Measurements from ENCODE around the gene SLC28A3. TPM values are rescaled to one million over a fixed set of nuclear protein-coding genes. Genes with fewer than 3 reads are reported as not detected.
"Not testable (repeated sequence)": the region's sequence is repeated elsewhere in the genome, so short reads cannot be mapped to it uniquely, and the experiment has no call there.

The SLC28A3 gene
- 1 to 10 TPM in 1 of 2 donors, under 1 TPM in 1; 0.59 to 3.6 TPM for total RNA-seq
- polyA plus RNA-seq (ENCODE audit: insufficient read length in 2 of 2), result under 1 TPM; 0.24 to 0.32 TPM
- long read RNA-seq, donor 1, result 0 reads
- long read RNA-seq, donor 2, result 0 reads
- long read RNA-seq, donor 3, result 0 reads
- long read RNA-seq, donor 4, result 0 reads

GRCh38 chr9:84340535-84340934, at the start of gene SLC28A3:
Gene SLC28A3 (minus strand): TSS chr9:84340758. CDS start chr9:84340633, 125 bp downstream.
- Histone ChIP-seq H3K4me1 (ENCODE audit: control insufficient read depth, insufficient read depth, low read length) (peaks cover 13% of the 10 kb centered on the region), H3K36me3 (ENCODE audit: control insufficient read depth, insufficient read depth, low read length) (no peaks in the 10 kb centered on the region), H3K4me3 (ENCODE audit: low read depth, low read length) (no peak within 1 kb of the TSS), H3K27me3 (ENCODE audit: control insufficient read depth, insufficient read depth, low read length) (no peaks in the 10 kb centered on the region), H3K9me3 (ENCODE audit: control insufficient read depth, insufficient read depth, low read length) (no peaks in the 10 kb centered on the region), H3K27ac (ENCODE audit: low read depth, low read length) (no peak within 1 kb of the TSS)
- 26% methylated on average over 1 of the region's 5 CpGs for WGBS (ENCODE audit: insufficient coverage)
- DNase-seq (ENCODE audit: low read depth in 4 of 6, low spot score in 6 of 6), result no peak

DNA sequence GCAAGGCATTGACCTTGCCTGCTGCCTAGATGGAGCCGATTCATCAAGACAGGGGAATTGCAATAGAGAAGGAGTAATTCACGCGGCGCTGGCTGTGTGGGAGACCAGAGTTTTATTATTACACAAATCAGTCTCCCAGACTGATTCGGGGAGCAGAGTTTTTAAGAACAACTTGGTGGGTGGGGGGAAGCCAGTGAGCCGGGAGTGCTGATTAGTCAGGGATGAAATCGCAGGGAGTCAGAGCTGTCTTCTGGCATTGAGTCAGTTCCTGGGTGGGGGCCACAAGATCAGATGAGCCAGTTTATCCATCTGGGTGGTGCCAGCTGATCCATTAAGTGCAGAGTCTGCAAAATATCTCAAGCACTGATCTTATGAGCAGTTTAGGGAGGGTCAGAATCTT, 49.7 kb upstream of the SLC28A3 start:
- H3K4me3 ChIP-seq (ENCODE audit: low read depth, low read length); H3K4me1 ChIP-seq (ENCODE audit: control insufficient read depth, insufficient read depth, low read length); H3K27me3 ChIP-seq (ENCODE audit: control insufficient read depth, insufficient read depth, low read length); H3K9me3 ChIP-seq (ENCODE audit: control insufficient read depth, insufficient read depth, low read length); H3K36me3 ChIP-seq (ENCODE audit: control insufficient read depth, insufficient read depth, low read length); H3K27ac ChIP-seq (ENCODE audit: low read depth, low read length): not testable (repeated sequence)
- WGBS (ENCODE audit: insufficient coverage), result 53% methylated on average over 2 of the region's 7 CpGs
- DNase-seq (ENCODE audit: low read depth in 4 of 6, low spot score in 6 of 6), result peak in 1 of 6 donors; percentile 41

- 86% methylated on average over 1 of the region's 5 CpGs for WGBS (ENCODE audit: insufficient coverage)
- no peaks in the 10 kb centered on the region for H3K9me3 ChIP-seq (ENCODE audit: control insufficient read depth, insufficient read depth, low read length)
- H3K27ac ChIP-seq (ENCODE audit: low read depth, low read length), result no peak overlapping the region
- no peak for DNase-seq (ENCODE audit: low read depth in 4 of 6, low spot score in 6 of 6)
- H3K4me3 ChIP-seq (ENCODE audit: low read depth, low read length), result no peak overlapping the region
- H3K36me3 ChIP-seq (ENCODE audit: control insufficient read depth, insufficient read depth, low read length), result no peaks in the 10 kb centered on the region
- no peaks in the 10 kb centered on the region for H3K4me1 ChIP-seq (ENCODE audit: control insufficient read depth, insufficient read depth, low read length)
- H3K27me3 ChIP-seq (ENCODE audit: control insufficient read depth, insufficient read depth, low read length), result no peaks in the 10 kb centered on the region
Observed at GRCh38 chr9:84387821-84388220, 47.3 kb upstream of the SLC28A3 start.

GRCh38 chr9:84386753-84387152, 46.2 kb upstream of the SLC28A3 start:
- Histone ChIP-seq H3K27ac (ENCODE audit: low read depth, low read length) (no peak overlapping the region), H3K4me1 (ENCODE audit: control insufficient read depth, insufficient read depth, low read length) (no peaks in the 10 kb centered on the region), H3K9me3 (ENCODE audit: control insufficient read depth, insufficient read depth, low read length) (no peaks in the 10 kb centered on the region), H3K36me3 (ENCODE audit: control insufficient read depth, insufficient read depth, low read length) (no peaks in the 10 kb centered on the region), H3K27me3 (ENCODE audit: control insufficient read depth, insufficient read depth, low read length) (no peaks in the 10 kb centered on the region), H3K4me3 (ENCODE audit: low read depth, low read length) (no peak overlapping the region)
- DNase-seq (ENCODE audit: low read depth in 4 of 6, low spot score in 6 of 6), result no peak
- no CpG with 5 or more reads among the region's 1 CpG for WGBS (ENCODE audit: insufficient coverage)

GRCh38 chr9:84385386-84386040, 45.0 kb upstream of the SLC28A3 start:
- DNase-seq (ENCODE audit: low read depth in 4 of 6, low spot score in 6 of 6), result no peak
- H3K27ac ChIP-seq (ENCODE audit: low read depth, low read length), result no peak overlapping the region
- H3K27me3 ChIP-seq (ENCODE audit: control insufficient read depth, insufficient read depth, low read length), result no peaks in the 10 kb centered on the region
- no peaks in the 10 kb centered on the region for H3K36me3 ChIP-seq (ENCODE audit: control insufficient read depth, insufficient read depth, low read length)
- H3K9me3 ChIP-seq (ENCODE audit: control insufficient read depth, insufficient read depth, low read length), result no peaks in the 10 kb centered on the region
- H3K4me1 ChIP-seq (ENCODE audit: control insufficient read depth, insufficient read depth, low read length), result no peaks in the 10 kb centered on the region
- no CpG with 5 or more reads among the region's 1 CpG for WGBS (ENCODE audit: insufficient coverage)
- no peak overlapping the region for H3K4me3 ChIP-seq (ENCODE audit: low read depth, low read length)

- no peak overlapping the region for H3K4me3 ChIP-seq (ENCODE audit: low read depth, low read length)
- H3K9me3 ChIP-seq (ENCODE audit: control insufficient read depth, insufficient read depth, low read length), result no peaks in the 10 kb centered on the region
- no peaks in the 10 kb centered on the region for H3K36me3 ChIP-seq (ENCODE audit: control insufficient read depth, insufficient read depth, low read length)
- H3K4me1 ChIP-seq (ENCODE audit: control insufficient read depth, insufficient read depth, low read length), result no peaks in the 10 kb centered on the region
- H3K27me3 ChIP-seq (ENCODE audit: control insufficient read depth, insufficient read depth, low read length), result no peaks in the 10 kb centered on the region
- no CpG with 5 or more reads among the region's 1 CpG for WGBS (ENCODE audit: insufficient coverage)
- no peak for DNase-seq (ENCODE audit: low read depth in 4 of 6, low spot score in 6 of 6)
- no peak overlapping the region for H3K27ac ChIP-seq (ENCODE audit: low read depth, low read length)
Observed at GRCh38 chr9:84384617-84385016, 44.1 kb upstream of the SLC28A3 start.

DNA sequence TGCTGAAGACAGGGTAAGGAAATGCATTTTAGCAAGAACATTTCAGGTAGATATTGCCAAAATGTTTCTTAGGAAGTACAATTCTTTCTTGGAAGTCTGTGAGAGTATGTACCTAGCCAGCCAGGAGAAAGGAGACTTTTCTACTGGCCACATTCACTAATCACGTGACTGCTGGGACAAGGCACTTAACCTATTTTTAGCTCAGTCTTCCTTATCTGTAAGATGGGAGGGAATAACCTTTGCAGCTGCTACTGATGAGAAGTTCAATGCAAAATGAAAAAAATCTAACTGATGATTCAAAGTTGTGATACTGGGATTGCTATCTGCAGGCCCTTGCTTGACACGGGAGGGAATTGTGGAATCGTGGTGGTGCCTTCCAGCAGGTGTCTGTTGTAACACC, 42.6 kb upstream of the SLC28A3 start:
- Histone ChIP-seq H3K4me1 (ENCODE audit: control insufficient read depth, insufficient read depth, low read length) (no peaks in the 10 kb centered on the region), H3K9me3 (ENCODE audit: control insufficient read depth, insufficient read depth, low read length) (no peaks in the 10 kb centered on the region), H3K27ac (ENCODE audit: low read depth, low read length) (no peak overlapping the region), H3K27me3 (ENCODE audit: control insufficient read depth, insufficient read depth, low read length) (no peaks in the 10 kb centered on the region), H3K36me3 (ENCODE audit: control insufficient read depth, insufficient read depth, low read length) (no peaks in the 10 kb centered on the region), H3K4me3 (ENCODE audit: low read depth, low read length) (no peak overlapping the region)
- 100% methylated on average over 2 of the region's 3 CpGs for WGBS (ENCODE audit: insufficient coverage)
- no peak for DNase-seq (ENCODE audit: low read depth in 4 of 6, low spot score in 6 of 6)

DNA sequence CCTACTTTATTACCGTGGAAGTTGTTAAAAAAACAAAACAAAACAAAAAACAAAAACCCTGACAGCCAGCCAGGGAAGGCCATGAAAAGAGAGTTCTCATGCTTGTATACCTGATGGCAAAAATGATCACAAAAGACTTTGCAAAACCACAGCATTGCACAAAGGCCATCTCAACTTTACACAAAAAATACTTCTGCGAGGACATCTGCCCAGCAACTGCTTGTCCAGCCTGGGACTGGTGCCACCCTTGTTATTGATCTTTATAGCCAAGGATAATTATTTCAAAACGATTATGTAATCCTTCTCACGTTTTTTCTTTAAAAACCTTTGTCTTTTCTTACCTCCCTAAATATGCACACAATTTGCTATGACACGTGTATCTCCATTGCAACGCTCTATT, 42.2 kb upstream of the SLC28A3 start:
- no peak overlapping the region for H3K4me3 ChIP-seq (ENCODE audit: low read depth, low read length)
- no peaks in the 10 kb centered on the region for H3K9me3 ChIP-seq (ENCODE audit: control insufficient read depth, insufficient read depth, low read length)
- H3K27me3 ChIP-seq (ENCODE audit: control insufficient read depth, insufficient read depth, low read length), result no peaks in the 10 kb centered on the region
- WGBS (ENCODE audit: insufficient coverage), result no CpG with 5 or more reads among the region's 6 CpGs
- H3K36me3 ChIP-seq (ENCODE audit: control insufficient read depth, insufficient read depth, low read length), result no peaks in the 10 kb centered on the region
- DNase-seq (ENCODE audit: low read depth in 4 of 6, low spot score in 6 of 6), result no peak
- H3K4me1 ChIP-seq (ENCODE audit: control insufficient read depth, insufficient read depth, low read length), result no peaks in the 10 kb centered on the region
- no peak overlapping the region for H3K27ac ChIP-seq (ENCODE audit: low read depth, low read length)

DNA sequence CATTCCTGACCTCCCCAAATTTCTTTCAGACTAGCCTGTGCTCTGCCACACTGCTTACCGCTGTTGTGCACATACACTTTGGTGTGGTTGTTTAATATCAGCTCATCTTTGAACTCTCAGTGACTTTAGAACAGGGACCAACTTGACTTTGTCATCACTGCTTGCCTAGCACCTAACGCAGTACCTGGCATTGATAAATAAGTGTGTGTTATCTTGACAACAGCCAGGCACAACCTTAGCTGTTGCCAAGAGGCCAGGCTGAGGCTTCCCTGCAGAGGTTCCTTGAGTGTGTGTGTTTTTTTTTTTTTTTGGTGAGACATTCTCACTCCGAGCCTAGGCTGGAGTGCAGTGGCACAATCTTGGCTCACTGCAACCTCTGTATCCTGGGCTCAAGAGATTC, 41.0 kb upstream of the SLC28A3 start:
- H3K36me3 ChIP-seq (ENCODE audit: control insufficient read depth, insufficient read depth, low read length), result no peaks in the 10 kb centered on the region
- H3K9me3 ChIP-seq (ENCODE audit: control insufficient read depth, insufficient read depth, low read length), result no peaks in the 10 kb centered on the region
- H3K27me3 ChIP-seq (ENCODE audit: control insufficient read depth, insufficient read depth, low read length), result no peaks in the 10 kb centered on the region
- DNase-seq (ENCODE audit: low read depth in 4 of 6, low spot score in 6 of 6), result no peak
- H3K4me1 ChIP-seq (ENCODE audit: control insufficient read depth, insufficient read depth, low read length), result no peaks in the 10 kb centered on the region
- no peak overlapping the region for H3K4me3 ChIP-seq (ENCODE audit: low read depth, low read length)
- WGBS (ENCODE audit: insufficient coverage), result 88% methylated on average over 3 of the region's 3 CpGs
- no peak overlapping the region for H3K27ac ChIP-seq (ENCODE audit: low read depth, low read length)

DNA sequence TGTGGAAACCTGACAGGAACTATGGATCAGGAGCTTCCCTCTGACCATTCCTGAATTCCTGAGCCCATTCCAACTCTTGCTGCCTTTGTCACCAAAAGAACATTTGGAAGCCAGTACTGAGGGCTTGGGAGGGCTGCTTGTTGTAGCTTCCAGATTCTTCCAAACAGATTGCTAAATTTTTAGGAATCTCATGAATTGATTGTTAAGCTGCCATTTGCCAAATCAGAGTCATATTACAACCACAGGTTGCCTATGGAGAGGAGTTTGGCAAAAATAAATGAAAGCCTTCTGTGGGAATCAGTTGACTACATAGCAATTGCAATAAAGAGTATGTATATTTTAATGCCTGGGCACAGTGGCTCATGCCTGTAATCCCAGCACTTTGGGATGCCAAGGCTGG, 39.2 kb upstream of the SLC28A3 start:
- Histone ChIP-seq H3K4me3 (ENCODE audit: low read depth, low read length) (no peak overlapping the region), H3K36me3 (ENCODE audit: control insufficient read depth, insufficient read depth, low read length) (no peaks in the 10 kb centered on the region), H3K27ac (ENCODE audit: low read depth, low read length) (no peak overlapping the region), H3K9me3 (ENCODE audit: control insufficient read depth, insufficient read depth, low read length) (no peaks in the 10 kb centered on the region), H3K27me3 (ENCODE audit: control insufficient read depth, insufficient read depth, low read length) (no peaks in the 10 kb centered on the region), H3K4me1 (ENCODE audit: control insufficient read depth, insufficient read depth, low read length) (no peaks in the 10 kb centered on the region)
- no peak for DNase-seq (ENCODE audit: low read depth in 4 of 6, low spot score in 6 of 6)

Measured in spinal cord (tissue), 10 donors.